GM21786 (cell line): ENCODE measurements around the gene TRIM39.

Experiments
- ATAC-seq: cut with Tn5 transposase; IDR thresholded peaks from one replicate; pipeline ENCODE4 v1.9.1; 2021; ENCODE audit not compliant: unreplicated experiment

TRIM39 gene

GRCh38 chr6:30325873-30326525, 728 bp upstream of the TRIM39 start:
- ATAC-seq: peak; percentile 40

GRCh38 chr6:30327232-30327746, 562 bp downstream of the TRIM39 start:
- ATAC-seq: no peak

- no peak for ATAC-seq
These were observed 1.7 kb downstream of the TRIM39 start for GRCh38 chr6:30328397-30328796.

- ATAC-seq: no peak
These were observed 2.6 kb downstream of the TRIM39 start for GRCh38 chr6:30329331-30329730.

GRCh38 chr6:30331981-30332380, 5.3 kb downstream of the TRIM39 start:
- ATAC-seq: no peak

- no peak for ATAC-seq
These were observed 7.5 kb downstream of the TRIM39 start for GRCh38 chr6:30334075-30334783.

GRCh38 chr6:30340589-30341054, 13.9 kb downstream of the TRIM39 start:
- ATAC-seq: no peak

GRCh38 chr6:30341218-30341617, 14.5 kb downstream of the TRIM39 start:
- no peak for ATAC-seq

- no peak for ATAC-seq
These were observed 15.0 kb downstream of the TRIM39 start for GRCh38 chr6:30341728-30342127.

- no peak for ATAC-seq
These were observed 17.6 kb downstream of the TRIM39 start for GRCh38 chr6:30344191-30344867.

GRCh38 chr6:30344868-30345671, 18.3 kb downstream of the TRIM39 start, which contains the start of gene RPP21:
Gene RPP21 (plus strand): TSS chr6:30345156. CDS start chr6:30345172, 16 bp downstream.
- ATAC-seq: peak; percentile 86

GRCh38 chr6:30345852-30346251, 19.1 kb downstream of the TRIM39 start:
- no peak for ATAC-seq

GRCh38 chr6:30348957-30349356, 22.2 kb downstream of the TRIM39 start:
- no peak for ATAC-seq

GRCh38 chr6:30349421-30350177, 22.9 kb downstream of the TRIM39 start:
- no peak for ATAC-seq

- no peak for ATAC-seq
These were observed 23.8 kb downstream of the TRIM39 start for GRCh38 chr6:30350524-30350923.

GRCh38 chr6:30352550-30352949, 25.8 kb downstream of the TRIM39 start:
- ATAC-seq: no peak

GRCh38 chr6:30355281-30355680, 28.6 kb downstream of the TRIM39 start:
- no peak for ATAC-seq

GRCh38 chr6:30356536-30356935, 29.8 kb downstream of the TRIM39 start:
- ATAC-seq: no peak

- ATAC-seq: no peak
These were observed 31.2 kb downstream of the TRIM39 start for GRCh38 chr6:30357678-30358540.
